Glomerular visceral epithelial cell (primary cell): ENCODE data around the gene MMS22L.

Experiments used
- DNase-seq: peaks from one replicate; pipeline ENCODE4 v3.0.0-alpha.2; 2016; ENCODE audit errors: extremely low spot score

MMS22L gene

DNA sequence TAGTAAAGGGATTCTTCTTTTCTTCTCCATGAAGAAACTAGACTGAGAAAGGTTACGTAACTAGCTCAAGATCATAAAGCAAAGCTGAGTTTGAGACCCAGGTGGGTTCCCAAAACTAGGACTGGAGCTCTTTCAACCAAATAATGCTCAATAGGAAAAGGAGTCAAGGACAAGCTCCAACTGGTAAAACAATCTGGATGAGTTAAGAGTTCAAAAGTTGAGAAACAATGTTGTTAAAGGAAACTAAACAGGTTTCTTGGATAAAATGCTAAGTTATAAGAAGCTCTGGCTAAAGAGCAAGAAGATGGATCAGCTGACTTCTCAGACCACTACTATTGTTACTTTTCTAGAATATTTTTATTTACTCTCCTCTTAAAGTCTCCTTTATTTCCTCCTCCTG, 137.3 kb downstream of the MMS22L start:
- no peak for DNase-seq

DNA sequence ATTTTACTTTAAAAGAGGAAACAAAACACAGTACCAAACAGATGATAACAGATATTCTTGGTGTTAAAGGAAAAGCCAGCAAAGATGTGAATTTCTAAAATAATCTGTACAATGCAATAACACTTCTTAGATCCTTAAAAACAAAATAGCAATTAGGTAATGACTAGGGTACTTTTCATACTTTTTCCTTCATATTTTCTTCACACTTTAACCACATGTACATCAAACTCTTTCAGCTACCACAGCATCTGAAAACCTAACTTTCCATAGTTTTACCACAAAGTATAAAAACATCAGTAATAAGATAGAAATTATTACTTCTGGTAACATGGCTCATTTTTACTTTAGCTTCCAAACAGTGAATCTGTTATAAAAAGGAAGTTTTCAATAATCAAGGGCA, 141.3 kb downstream of the MMS22L start:
- DNase-seq: no peak

DNA sequence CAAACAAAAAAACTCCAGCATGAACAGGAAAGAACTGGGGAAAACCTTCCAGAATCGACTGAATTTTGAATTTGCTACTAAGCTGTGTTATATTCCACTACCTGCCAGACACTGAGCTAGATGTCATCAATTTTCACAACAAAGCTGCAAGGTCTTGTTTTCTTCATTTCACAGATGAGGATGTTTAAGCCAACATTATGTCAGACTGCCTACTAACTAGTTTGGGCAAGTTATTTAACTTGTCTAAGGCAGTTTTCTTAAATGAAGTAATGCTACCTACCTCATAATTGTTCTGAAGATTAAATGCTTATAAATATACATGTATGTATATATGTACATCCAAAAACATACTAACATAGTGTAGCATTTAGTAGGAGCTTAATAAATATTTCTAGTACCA, 144.4 kb downstream of the MMS22L start:
- DNase-seq: no peak

DNA sequence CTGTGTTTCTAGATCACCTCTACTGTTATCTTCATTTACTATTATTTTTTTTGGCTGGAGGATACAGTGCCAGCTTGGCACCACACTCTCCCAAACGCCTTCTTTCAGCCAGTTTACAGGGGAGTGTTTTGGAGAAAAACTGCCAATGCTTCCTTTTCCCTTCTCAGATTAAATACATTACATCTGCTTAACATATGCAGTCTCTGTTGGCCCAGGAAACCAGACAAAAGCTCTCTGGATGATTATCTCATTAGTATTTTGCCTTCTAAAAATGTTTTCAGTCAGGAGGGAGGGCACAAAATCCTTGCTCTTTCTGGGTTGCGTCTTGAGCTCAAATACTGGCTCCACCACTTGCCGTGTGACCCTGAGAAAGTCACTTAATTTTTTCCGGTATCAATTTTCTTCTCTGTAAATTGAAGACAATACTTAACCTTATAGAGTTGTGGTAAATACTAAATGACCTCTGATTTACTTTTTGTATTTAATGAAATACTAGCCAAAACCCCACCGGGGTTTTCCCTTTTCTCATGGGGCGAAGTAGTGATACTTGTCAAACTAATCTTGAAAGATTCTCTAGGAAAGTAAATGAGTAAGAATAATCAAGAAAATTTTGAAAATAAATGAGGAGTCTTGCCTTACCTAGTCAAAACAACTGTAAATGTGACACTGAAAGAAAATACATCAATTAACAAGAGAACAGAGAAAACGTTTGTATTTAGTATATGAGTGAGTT, 146.2 kb downstream of the MMS22L start:
- DNase-seq: no peak

DNA sequence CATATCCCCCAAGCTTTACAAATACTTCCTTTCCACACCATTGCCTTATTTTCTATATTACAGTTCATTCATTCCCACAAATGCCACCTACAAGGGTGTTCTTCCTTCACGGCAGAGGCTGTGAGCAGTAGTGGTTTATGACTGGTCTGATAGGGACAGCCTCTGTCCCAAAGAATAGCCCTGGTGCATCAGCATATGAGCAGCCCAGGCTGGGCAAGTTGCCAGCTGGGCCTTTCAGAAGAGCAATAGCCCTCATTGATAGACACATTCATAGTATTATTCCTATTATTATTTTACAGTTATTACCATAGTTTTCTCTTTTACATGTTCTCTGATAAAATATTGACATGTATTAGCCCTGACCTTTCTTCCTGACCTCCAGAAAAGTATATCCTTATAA, 149.9 kb downstream of the MMS22L start:
- no peak for DNase-seq

DNA sequence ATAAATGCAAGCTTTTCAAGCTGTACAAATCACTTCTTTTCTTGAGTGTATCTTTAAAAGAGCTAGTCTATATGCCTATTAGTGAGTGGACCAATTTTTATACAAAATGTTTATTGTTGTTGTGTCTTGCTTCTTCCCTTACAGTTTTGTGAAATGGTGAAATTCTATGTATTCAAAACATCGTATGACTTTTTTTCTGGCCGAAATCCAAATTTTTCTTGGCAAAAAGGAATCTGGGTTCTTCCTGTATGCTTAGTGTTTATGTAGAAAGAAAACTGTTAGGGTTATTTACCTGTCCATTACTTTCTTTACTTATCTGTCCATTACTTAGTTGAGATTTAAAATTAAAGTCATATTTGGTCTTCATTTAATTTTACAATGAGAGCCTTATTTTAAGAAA, 153.9 kb downstream of the MMS22L start:
- DNase-seq: no peak

DNA sequence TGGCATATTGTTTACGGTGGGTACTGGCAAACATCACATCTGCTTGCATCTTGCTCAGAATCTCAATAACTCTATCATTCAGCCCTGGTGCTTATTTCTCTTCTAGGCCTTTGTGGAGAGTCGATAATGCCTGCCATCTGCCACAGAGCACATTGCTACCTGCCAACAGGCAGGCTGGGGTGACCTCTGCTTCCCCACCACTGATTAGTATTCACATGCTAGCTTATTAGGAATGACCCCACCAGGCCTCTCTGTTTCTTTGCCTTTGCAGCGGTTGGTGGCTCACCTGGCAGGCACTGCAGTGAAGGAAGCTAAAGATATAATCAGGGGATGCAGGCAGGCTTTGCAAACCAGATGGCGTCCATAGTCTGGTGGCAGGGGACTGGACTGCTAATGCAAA, 154.5 kb downstream of the MMS22L start:
- DNase-seq: no peak

DNA sequence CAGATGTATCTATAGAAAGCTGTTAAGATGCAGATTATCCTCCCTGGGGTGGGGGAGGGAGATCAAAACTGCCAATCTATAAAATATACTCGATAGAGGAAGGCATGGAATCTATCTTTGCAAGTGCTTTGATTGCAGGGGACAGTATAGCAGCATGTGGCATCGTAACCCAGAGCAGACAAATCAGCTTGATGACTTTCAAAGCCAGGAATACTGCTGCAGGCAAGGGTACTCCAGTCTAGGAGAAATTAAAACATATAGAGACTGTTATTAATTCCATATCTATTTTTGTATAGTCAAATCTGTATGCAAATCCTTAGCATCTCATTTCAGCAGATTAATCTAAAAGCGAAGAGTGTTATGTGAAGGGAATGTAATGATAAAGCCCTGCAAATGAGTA, 159.4 kb downstream of the MMS22L start:
- no peak for DNase-seq

DNA sequence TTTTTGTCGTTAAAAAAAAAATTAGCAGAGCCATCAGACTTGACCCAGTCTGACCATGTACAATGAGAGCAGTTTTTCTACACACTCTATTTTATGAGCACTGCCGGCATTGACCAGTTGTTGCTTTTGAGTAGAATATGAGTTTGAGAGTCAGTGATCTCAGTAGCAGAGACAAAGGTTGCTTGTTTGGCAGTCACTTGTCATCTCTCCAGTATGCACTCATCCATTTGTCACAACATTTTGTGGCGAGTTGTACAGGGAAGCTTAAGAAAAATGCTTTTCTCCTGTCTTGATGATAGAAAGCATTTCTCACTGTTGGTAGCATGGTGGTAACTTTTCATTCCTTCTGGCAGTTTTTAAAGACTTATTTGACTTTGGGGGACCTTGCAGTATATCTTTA, 159.9 kb downstream of the MMS22L start:
- no peak for DNase-seq

DNA sequence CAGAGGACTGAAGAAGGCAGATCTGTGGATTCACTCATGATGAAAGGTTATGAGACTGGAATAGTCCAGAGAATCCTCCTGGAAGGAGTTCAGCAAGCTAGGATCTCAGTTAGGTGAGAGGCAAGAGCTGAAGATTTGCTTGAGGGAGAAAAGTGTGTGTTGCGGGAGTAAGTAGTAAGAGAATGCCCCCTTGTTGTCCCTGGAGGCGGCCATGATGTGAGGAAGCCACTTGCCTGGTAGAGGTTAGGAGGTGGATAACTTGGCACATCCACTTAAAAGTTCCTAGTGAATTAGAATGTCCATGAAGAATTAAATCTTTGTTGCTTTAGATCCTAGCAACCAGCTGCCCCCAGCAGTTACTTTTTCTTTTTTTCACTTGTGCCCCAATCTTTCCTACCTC, 162.5 kb downstream of the MMS22L start:
- no peak for DNase-seq

DNA sequence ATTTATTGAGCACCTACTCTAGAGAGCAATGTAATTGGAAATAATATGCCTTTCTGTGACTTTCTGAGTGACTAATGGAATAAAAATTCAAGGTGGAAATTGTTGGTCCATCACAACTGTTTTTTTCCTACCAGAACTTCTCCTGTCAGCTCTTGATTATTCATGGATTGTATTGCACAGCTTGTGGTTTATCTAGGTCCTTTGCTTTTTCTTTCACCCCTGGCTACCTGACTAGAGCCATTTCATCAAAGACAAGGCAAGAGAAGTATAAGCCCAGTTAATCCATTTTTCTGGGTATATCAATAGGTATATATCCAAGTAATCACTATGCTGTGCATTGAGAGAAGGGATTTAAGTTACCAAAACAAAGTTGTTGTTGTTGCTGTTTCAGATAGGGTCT, 168.4 kb downstream of the MMS22L start:
- no peak for DNase-seq

DNA sequence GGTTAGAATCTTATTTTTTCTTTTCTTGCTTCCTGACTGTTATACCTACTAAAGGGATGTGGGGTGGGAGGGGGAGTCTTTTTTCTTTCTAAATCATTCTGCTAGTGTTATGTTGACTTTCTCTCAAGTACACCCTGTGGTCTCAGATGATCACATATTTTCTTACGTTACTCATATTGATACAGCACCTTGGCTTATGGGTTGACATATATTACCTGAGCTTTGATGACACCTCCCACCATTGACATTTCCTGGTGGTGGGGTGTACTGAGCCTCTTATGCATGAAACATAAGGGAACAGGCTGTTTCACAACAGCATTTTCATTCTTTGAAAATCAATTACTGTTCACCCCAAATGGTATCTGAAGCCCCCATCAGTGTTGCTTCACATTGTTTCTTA, 169.8 kb downstream of the MMS22L start:
- DNase-seq: no peak

DNA sequence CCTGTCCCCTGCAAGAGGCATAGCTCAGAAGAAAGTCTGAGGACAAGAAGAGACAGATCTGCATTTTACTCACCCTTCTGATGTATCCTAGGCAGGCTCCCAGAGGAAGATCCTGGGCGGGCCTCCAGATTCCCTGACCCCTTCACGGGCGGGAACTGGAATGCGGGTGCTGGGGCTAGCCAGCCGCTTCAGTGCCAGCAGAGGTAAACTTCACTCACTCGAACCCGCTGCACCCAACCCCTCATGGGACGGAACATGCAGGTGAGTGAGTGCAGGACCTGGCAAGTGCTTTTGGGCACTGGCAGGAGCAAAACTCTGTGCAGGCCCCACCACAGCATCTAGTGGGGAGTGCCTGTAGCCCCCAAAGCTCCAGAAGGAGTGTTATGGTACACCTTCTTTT, 171.8 kb downstream of the MMS22L start:
- DNase-seq: no peak

DNA sequence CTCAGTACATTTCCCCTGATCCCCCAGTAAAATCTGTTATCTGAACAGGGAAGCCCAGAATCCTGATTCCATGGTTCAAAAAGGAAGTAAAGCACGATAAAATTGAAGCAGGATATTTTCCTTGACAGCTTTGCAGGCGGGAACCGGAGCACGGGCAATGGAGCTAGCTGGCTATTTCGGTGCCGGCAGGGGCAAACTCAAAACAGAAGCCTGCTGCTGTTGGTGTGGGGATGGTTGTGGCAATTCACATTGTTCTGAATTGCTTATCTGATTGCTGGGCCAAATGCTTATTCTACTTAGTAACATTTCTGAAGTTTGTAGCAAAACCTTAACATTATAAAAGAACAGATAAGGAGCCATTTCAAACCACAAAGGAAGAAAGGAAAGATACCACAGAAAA, 172.4 kb downstream of the MMS22L start:
- DNase-seq: no peak

DNA sequence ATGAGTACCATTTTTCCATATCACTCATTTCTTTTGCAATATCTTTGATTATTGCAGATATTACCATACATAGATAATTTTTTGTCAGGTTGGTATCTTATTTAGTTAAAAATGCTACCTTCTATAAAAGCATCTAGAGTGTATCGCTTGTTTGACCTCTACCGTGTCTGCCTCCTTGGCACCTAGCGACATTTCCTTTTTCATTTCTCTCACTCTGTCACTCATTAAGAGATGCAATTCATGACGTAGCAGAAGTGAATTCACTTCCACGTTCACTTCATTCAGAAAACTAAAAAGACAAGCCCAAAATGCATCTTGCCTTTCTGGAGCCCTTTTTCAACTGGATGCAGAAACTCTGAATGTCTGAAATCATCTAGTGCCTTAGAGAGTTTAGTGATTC, 172.9 kb downstream of the MMS22L start:
- DNase-seq: no peak

DNA sequence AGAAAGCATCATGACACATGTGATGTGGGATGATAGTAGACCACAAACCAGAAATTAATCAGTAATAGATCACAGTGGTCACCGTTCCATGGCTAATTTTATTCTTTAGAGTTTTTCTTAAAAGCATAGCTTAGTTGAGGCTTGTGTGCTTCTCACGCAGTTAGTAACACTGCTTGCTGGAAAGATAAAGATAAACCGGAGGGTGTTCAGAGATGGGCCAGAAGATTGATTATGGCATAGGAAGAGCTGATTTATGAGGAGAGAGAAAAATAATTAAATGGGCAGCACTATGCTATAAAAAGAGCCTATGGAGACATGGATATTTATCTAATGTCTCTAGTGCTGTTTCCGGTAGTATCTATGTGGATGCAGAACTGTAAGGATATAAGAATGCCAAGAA, 173.6 kb downstream of the MMS22L start:
- DNase-seq: no peak

DNA sequence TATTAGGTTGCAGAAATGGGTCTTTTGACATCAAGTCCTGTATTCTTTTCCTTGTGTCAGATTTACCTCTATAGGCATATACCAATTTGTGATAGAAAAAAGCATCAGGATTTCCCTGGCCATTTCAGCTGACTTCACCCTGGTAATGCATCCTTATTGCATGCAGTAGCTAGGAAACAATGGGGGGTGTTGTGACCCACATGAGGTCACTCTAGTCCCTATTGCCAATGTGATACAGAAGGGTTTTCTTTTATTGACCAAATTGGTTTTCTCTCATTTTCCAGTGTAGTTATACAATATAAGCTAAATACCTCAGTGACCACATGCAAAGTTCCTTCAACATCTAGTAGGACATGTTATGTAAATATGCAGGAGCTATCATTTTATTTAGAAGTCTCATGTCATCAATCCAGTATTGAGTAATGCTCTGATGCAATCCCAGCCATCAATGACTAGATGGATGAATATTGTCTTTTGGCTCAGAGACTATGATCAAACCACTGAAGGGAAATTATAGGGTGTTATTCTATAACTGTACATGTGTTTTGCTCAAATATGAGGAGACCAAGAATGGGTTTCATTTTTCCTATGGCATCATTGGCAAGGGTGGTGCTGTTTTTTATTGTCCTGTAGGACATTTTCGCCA, 180.7 kb downstream of the MMS22L start:
- no peak for DNase-seq

DNA sequence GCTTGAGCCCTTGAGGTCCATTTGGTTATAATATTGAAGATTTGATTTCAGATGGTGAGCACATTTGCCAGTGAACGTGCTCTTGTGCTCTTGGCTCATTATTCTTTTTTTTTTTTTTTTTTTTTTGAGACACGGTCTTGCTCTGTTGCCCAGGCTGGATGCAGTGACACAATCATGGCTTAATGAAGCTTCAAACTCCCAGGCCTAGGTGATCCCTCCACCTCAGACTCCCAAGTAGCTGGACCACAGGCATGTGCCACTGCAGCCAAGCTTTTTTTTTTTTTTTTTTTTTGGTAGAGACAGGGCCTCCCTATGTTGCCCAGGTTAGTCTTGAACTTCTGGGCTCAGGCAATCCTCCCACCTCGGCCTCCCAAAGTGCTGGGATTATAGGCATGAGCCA, 182.3 kb downstream of the MMS22L start:
- peak; percentile 28 for DNase-seq

DNA sequence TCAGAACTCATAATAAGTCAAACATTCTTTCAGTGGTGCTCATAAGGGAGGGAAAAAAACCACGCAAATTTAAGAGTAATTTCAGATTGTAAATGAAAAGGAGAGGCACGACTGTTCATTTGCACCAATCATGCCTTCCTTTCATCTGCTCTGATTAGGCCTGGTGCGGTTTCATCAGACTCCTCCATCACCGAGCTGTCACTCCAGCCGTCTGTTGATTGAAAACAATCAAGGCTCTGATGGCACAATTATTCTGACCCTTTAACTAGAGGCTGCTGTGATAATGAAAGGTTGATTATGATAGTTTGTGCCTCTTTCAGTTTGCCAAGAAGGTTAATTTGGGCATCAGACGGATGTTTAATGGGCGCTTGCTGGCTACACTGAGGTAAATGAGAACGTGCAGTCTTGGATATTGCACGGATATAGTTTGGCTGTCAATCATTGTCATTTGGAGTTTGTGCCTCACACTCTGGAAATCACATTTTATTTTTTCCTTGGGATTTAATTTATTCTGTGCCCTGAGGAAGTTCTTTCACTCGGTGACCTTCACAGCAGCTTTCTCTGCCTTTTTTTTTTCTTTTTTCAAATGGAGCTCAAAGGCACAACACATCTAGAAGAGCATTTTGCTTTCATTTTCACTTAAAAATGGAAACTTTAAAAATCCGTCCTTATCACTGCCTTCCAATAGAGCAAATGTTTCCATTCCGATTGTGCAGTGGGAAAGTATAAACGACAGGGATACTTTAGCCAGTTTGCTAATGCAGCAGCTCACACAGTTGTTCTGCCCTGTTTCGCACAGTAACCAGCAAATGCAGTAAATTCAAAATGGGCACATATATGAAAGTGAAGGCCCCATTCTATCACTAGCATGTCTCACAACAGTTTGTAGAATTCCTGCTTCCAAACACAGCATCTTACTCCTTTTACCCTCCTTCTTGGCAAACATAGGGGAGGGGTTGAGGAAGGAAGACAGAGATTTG, 185.7 kb downstream of the MMS22L start:
- DNase-seq: no peak

DNA sequence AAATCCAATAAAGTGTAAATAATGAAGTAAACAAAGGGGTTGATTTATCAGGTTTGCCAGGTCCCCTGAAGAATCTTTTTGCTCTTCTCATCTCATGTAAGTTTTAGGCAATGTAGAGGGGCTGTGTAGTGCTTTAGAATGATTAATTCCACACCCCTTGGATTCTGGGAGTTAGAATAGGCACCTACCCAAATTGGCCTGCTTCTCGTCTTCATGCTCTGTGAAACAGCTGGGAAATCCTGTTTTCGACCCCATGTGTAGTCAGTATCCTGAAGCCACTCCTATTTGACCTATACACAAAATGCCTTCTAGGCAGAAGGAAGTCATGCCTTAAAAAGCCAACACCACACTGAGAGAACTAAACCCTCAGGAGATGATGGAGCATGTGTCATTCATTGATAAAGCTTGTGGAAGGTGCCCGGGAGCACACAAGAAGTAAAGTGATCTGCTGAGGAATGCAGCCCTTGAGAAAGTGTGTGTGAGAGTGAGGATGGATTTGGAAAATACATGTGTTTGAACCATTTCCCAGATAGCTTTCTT, 187.6 kb downstream of the MMS22L start:
- no peak for DNase-seq

DNA sequence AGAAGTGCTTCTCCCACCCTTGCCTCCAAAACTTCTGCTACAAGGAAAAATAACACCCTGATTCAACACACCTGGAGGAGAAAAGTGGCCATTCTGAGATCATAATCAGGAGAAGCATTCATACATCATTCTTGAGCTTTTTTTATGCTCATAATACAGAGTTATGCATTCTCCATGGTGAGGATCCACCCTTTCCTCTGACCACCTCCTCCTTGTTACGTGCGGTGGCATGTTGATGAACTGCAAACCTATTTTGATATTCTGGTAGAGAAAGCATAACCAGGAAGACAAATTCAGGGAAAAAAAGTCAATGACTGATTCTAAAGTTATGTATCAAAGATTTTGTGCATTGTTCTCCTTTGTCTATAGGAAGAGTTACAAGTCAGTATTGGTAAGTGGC, 188.6 kb downstream of the MMS22L start:
- DNase-seq: no peak

DNA sequence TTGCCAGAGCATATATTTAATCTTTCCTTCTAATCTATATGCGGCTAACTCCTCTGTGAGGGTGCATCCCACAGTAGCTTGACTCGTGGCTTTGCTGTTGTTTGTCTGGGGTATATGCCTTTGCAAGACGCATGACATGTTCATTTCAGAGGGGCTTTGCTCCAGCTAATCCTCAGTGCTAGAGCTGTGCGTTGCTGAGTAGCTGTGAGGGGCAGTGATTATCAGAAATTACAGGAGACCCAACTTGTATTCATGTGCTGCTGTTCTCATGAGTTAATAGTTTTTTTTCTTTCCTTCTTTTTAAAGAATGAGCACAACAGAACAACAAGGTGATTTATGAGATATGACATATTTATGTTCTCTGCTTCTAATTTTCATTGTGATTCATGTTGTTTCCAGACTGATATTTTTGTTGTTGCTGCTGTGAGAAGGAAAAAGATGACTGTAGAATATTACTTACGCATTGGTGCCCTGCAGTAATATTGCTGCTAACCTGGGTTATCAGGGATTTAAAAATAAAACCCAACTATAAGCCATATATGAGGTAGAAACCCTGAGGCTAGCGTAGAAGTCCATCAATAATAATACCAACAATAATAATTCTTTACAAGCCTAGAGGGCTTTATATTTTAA, 190.2 kb downstream of the MMS22L start:
- no peak for DNase-seq
